Measurements from ENCODE around the gene BCL3. TPM values are rescaled to one million over a fixed set of nuclear protein-coding genes. Genes with fewer than 3 reads are reported as not detected.

The BCL3 gene
- polyA plus RNA-seq, 1 of the 3 experiments (the other 2 are of a cell fraction) = 19.2 TPM

- CTCF ChIA-PET = interaction anchor here (0.8 to 1.2 kb wide), 4 partner anchors 13 to 60 kb away, joined by 3 to 5 read pairs (median 4); no protein-coding TSS in a partner anchor
Observed at GRCh38 chr19:44710483-44710882, 38.0 kb upstream of the BCL3 start.

More at GRCh38 chr19:44710483-44710882, 38.0 kb upstream of the BCL3 start:
- Histone ChIP-seq H3K36me3 (replicated peaks in 1 of 2; ENCODE audit: control insufficient read depth in 1 of 2, insufficient read depth in 2 of 2, low read length in 1 of 2) (no peaks in the 10 kb centered on the region), H3K9me2 (no peaks in the 10 kb centered on the region), H4K20me1 (ENCODE audit: insufficient read depth) (no peaks in the 10 kb centered on the region), H3K79me2 (ENCODE audit: insufficient read depth) (no peaks in the 10 kb centered on the region), H3F3A (replicated peaks; ENCODE audit: insufficient read depth) (peaks cover 5% of the 10 kb centered on the region), H2AFZ (ENCODE audit: low read depth) (no peak overlapping the region), H3K4me3 (ENCODE audit: low read depth in 2 of 2, low read length in 1 of 2) (no peak overlapping the region), H3K4me2 (no peak overlapping the region), H3K27ac (ENCODE audit: low read depth in 2 of 2, low read length in 1 of 2) (no peak overlapping the region), H3K4me1 (ENCODE audit: control insufficient read depth in 1 of 2, insufficient read depth in 2 of 2, low read depth in 1 of 2, low read length in 1 of 2) (no peaks in the 10 kb centered on the region), H3K9ac (no peak overlapping the region), H3K27me3 (ENCODE audit: insufficient read depth) (no peaks in the 10 kb centered on the region), H3K9me3 (no peaks in the 10 kb centered on the region)
- TF ChIP-seq GABPA (IDR thresholded peaks at IDR 0.05; ENCODE audit: low read depth) (no peak), SMC3 (IDR thresholded peaks at IDR 0.05; ENCODE audit: low read depth, low read length) (no peak), RAD21 (IDR thresholded peaks at IDR 0.05; ENCODE audit: low read length) (no peak), NFIC (IDR thresholded peaks at IDR 0.05; ENCODE audit: borderline replicate concordance) (no peak), JUND (IDR thresholded peaks at IDR 0.05) (no peak), EP300 (IDR thresholded peaks at IDR 0.05; ENCODE audit: borderline replicate concordance in 1 of 2, low read depth in 1 of 2, low read length in 1 of 2) (no peak), SIN3A (IDR thresholded peaks at IDR 0.05; ENCODE audit: borderline replicate concordance, low read depth, low read length) (no peak), USF1 (IDR thresholded peaks at IDR 0.05; ENCODE audit: borderline replicate concordance, low read depth) (no peak), IRF3 (IDR thresholded peaks at IDR 0.05; ENCODE audit: low read depth, low read length) (no peak), CTCF (IDR thresholded peaks at IDR 0.05) (no peak), EZH2phosphoT487 (IDR thresholded peaks at IDR 0.05; ENCODE audit: borderline replicate concordance, low read depth) (no peak)
- POLR2A ChIA-PET = no interaction called here
- WGBS (ENCODE audit: low lambda C conversion rate) = 76% methylated on average over 10 of the region's 14 CpGs
- no peak for DNase-seq

Measured in SK-N-SH (cell line).